ENCODE measurements around the gene CYP2D6.
"Not testable (repeated sequence)": the region's sequence is repeated elsewhere in the genome, so short reads cannot be mapped to it uniquely, and the experiment has no call there.

Gene CYP2D6

DNA sequence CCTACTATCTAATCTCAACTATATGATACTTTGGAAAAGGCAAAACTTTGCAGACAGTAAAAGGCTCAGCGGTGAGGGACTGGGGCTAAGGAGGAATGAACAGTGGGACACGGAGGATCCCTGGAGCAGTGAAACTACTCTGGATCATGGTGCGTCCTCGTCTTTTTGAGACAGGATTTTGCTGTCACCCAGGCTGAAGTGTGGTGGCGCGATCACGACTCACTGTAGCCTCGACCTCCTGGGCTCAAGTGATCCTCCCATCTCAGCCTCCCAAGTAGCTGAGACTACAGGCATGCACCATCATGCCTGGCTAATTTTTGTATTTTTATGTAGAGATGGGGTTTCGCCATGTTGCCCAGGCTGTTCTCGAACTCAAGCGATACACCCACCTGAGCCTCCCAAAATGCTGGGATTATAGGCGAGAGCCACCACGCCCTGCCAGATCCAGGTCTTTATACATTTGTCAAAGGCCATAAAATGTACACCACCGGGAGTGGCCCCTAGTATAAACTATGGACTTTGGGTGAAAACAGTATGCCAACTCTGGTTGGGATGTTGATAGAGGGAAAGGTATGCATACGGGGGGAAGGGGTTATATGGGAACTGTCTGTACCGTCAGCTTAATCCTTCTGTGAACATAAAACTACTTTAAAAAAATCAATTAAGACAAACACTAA, 28.0 kb upstream of the CYP2D6 start:
- DNase-seq (ENCODE audit: low read depth), result no peak

- DNase-seq (ENCODE audit: low read depth), result no peak
These were observed 26.0 kb upstream of the CYP2D6 start for GRCh38 chr22:42156598-42156997.

GRCh38 chr22:42156121-42156520, 25.5 kb upstream of the CYP2D6 start:
- DNase-seq (ENCODE audit: low read depth), result no peak

GRCh38 chr22:42155053-42155543, 24.5 kb upstream of the CYP2D6 start:
- DNase-seq (ENCODE audit: low read depth), result no peak

DNA sequence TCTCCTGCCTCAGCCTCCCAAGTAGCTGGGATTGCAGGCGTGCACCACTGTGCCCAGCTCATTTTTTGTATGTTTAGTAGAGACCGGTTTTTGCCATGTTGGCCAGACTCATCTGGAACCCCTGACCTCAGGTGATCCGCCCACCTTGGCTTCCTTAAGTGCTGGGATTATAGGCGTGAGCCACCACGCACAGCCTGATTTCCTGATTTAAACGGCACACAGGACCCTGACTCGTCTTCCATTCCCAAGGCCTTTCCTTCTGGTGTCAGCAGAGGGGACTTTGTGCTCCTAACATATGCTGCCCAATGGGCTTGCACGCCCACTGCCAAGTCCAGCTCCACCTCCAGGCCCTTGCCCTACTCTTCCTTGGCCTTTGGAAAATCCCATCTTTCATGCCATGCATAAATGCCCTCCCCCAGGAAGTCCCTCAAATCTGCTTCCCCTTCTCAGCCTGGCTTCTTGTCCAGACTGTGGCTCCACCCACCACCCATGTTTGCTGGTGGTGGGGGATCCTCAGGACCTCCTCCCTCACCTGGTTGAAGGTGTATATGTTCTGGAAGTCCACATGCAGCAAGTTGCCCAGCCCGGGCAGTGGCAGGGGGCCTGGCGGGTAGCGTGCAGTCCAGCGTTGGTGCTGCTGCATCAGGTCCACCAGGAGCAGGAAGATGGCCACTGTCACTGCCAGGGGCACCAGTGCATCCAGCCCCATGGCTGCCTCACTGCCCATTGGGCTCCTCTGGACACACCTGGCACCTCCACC, 23.9 kb upstream of the CYP2D6 start:
- DNase-seq (ENCODE audit: low read depth), result no peak

- no peak for DNase-seq (ENCODE audit: low read depth)
These were observed 22.2 kb upstream of the CYP2D6 start for GRCh38 chr22:42152661-42153270.

- no peak for DNase-seq (ENCODE audit: low read depth)
These were observed 21.5 kb upstream of the CYP2D6 start for GRCh38 chr22:42151924-42152635.

GRCh38 chr22:42150727-42151590, 20.3 kb upstream of the CYP2D6 start:
- DNase-seq (ENCODE audit: low read depth), result no peak

DNA sequence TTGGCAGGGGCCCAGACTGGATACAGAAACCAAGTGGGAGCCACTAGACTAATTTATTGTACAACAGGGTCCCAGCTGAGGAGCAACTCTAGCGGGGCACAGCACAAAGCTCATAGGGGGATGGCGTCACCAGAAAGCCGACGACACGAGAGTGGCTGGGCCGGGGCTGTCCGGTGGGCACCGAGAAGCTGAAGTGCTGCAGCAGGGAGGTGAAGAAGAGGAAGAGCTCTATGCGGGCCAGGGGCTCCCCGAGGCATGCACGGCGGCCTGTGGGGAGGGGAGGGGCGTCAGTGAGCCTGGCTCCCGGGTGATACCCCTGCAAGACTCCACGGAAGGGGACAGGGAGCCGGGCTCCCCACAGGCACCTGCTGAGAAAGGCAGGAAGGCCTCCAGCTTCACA, 19.2 kb upstream of the CYP2D6 start:
- not testable (repeated sequence) for DNase-seq (ENCODE audit: low read depth)

GRCh38 chr22:42145175-42145574, 14.6 kb upstream of the CYP2D6 start:
- DNase-seq (ENCODE audit: low read depth), result no peak

DNA sequence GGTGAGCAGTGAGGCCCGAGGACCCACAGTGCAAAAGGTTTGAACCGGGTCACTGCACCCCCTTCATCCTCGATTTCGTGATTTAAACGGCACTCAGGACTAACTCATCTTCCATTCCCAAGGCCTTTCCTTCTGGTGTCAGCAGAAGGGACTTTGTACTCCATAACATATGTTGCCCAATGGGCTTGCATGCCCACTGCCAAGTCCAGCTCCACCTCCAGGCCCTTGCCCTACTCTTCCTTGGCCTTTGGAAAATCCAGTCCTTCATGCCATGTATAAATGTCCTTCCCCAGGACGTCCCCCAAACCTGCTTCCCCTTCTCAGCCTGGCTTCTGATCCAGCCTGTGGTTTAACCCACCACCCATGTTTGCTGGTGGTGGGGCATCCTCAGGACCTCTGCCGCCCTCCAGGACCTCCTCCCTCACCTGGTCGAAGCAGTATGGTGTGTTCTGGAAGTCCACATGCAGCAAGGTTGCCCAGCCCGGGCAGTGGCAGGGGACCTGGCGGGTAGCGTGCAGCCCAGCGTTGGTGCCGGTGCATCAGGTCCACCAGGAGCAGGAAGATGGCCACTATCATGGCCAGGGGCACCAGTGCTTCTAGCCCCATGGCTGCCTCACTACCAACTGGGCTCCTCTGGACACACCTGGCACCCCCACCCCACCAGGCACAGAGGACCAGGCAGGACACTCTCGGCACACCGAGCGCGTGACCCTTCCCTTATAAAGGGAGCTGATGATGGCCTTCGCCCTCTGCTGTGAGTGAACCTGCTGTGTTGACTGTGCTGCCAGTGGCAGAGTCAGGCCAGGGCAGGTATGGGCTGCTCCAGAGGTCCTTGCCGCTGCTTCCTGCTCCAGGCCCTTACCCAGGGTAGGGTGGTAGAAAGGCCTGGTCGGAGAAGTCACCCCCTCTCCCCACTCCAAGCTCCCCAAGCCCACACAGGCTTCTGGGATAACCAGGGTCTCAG, 13.5 kb upstream of the CYP2D6 start:
- DNase-seq (ENCODE audit: low read depth), result not testable (repeated sequence)

GRCh38 chr22:42142771-42143461, 12.3 kb upstream of the CYP2D6 start:
- DNase-seq (ENCODE audit: low read depth), result no peak

DNA sequence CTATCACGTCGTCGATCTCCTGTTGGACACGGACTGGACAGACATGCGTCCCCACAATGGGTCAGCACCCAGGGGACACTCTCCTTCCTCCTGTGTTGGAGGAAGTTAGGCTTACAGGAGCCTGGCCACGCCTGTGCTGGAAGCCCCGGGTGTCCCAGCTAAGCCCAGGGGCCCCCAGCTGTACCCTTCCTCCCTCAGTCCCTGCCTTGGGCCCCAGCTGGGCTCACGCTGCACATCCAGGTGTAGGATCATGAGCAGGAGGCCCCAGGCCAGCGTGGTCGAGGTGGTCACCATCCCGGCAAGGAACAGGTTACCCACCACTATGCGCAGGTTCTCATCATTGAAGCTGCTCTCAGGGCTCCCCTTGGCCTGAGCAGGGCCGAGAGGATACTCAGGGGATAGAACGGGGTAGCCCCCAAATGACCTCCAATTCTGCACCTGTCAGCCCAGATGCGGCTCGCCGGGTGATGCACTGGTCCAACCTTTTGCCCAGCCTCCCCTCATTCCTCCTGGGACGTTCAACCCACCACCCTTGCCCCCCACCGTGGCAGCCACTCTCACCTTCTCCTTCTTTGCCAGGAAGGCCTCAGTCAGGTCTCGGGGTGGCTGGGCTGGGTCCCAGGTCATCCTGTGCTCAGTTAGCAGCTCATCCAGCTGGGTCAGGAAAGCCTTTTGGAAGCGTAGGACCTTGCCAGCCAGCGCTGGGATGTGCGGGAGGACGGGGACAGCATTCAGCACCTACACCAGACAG, 10.9 kb upstream of the CYP2D6 start:
- not testable (repeated sequence) for DNase-seq (ENCODE audit: low read depth)

DNA sequence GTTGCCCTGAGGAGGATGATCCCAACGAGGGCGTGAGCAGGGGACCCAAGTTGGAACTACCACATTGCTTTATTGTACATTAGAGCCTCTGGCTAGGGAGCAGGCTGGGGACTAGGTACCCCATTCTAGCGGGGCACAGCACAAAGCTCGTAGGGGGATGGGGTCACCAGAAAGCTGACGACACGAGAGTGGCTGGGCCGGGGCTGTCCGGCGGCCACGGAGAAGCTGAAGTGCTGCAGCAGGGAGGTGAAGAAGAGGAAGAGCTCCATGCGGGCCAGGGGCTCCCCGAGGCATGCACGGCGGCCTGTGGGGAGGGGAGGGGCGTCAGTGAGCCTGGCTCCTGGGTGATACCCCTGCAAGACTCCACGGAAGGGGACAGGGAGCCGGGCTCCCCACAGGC, 9.5 kb upstream of the CYP2D6 start:
- DNase-seq (ENCODE audit: low read depth), result not testable (repeated sequence)

DNA sequence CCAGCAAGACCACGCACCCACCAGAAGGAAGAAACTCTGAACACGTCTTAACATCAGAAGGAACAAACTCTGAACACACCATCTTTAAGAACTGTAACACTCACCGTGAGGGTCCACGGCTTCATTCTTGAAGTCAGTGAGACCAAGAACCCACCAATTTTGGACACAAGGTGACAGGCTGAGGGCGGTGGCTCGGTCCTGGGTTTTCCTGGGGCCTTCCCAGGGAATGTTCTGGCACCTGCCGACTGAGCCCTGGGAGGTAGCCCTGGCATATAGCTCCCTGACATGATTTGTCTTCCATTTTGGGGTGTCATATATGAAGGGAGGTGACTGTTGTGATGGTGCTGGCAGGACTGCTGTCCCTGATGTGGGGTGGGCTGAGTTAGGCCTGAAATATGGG, 8.9 kb upstream of the CYP2D6 start:
- DNase-seq (ENCODE audit: low read depth), result not testable (repeated sequence)

DNA sequence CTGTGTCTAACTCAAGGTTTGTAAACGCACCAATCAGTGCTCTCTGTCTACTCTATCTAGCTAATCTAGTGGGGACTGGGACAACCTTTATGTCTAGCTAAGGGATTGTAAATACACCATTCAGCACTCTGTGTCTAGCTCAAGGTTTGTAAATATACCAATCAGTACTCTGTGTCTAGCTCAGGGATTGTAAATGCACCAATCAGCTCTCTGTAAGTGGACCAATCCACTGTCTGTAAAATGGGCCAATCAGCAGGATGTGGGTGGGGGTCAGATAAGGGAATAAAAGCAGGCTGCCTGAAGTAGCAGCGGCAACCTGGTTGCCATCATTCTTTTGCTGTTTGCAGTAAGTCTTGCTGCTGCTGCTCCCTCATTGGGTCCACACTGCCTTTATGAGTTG, 8.4 kb upstream of the CYP2D6 start:
- DNase-seq (ENCODE audit: low read depth), result no peak

DNA sequence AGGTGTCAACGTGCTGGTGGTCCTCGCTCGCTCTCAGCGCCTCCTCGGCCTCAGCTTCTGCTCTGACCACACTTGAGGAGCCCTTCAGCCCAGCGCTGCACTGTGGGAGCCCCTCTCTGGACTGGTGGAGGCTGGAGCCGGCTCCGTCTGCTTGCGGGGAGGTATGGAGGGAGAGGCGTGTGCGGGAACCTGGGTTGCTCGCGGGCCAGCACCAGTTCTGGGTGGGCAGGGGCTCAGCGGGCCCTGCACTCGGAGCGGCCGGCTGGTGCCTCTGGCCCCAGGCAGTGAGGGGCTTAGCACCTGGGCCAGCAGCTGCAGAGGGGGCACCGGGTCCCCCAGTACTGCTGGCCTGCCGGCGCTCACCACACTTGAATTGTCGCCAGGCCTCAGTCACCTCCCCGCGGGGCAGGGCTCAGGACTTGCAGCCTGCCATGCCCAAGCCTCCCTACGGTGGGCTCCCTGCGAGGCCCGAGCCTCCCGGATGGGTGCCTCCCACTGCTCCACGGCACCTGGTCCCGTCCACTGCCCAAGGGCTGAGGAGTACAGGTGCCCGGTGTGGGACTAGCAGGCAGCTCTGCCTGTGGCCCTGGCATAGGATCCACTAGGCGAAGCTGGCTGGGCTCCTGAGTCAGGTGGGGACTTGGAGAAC, 7.6 kb upstream of the CYP2D6 start:
- DNase-seq (ENCODE audit: low read depth), result no peak

GRCh38 chr22:42135688-42136087, 5.1 kb upstream of the CYP2D6 start:
- not testable (repeated sequence) for DNase-seq (ENCODE audit: low read depth)

All from activated T-cell treated with anti-CD3 and anti-CD28 coated beads for 1 hour (primary cell).